NCI-H2107 treated with DMSO at 0.1 percent for 48 hours (cell line): ENCODE results near the gene CRB1.

ENCODE experiments used
- DNase-seq: peaks from one replicate; lab custom pipeline; 2025; ENCODE audit not compliant: unreplicated experiment; lab: John Stamatoyannopoulos, UW

Gene CRB1

DNA sequence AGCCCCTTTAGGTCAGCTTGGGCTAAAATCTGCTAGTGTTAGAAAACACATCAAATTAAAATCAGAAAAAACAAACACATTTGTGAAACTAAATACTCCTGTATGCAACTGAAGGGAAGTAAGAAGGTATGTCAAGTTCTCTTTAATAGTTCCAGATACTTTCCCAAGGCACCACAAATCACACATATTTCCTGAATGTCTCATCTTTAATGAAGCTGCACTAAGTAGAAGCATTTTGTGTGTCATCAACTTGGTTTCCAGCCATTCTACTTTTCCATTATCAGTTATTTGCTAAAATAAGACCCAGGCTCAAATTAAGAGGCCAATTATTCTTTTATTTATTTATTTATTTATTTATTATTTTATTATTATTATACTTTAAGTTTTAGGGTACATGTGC is 34.7 kb downstream of the CRB1 start:
- no peak for DNase-seq

GRCh38 chr1:197303463-197303862 is 35.4 kb downstream of the CRB1 start:
- no peak for DNase-seq

- no peak for DNase-seq
These were observed 36.7 kb downstream of the CRB1 start for GRCh38 chr1:197304638-197305200.

GRCh38 chr1:197305925-197306324 is 37.9 kb downstream of the CRB1 start:
- DNase-seq = no peak

DNA sequence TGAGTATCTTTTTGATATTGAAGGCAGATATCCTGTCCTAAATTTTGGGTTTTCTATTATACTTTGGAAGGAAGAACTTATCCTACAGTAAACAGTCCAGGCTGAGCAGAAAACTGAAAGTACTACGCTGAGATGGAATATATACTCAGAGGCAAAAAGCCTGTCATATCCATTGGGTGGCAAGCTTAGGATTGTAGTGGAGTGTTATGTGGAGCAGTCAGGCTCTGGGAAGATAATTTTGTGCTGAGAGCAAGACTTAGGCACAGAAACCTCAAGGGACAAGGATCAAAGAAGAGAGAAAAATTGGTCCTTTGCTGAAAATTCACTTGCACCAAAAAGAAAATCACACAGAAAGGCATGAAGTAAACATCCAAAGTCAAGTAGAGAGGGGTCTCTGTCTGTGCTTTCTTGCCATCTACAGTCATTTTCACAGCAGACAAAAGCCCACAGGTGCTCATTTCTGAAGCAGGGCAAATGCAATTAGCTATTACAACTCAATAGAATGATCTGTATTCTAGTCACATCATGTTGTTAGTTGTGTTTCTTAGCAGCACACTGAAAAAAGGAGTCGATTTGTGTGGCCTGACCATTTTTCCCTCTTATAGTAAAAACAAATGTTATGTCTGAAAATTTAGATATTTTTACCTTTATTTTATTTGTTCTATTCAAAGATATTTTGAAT is 38.5 kb downstream of the CRB1 start:
- DNase-seq = no peak

- no peak for DNase-seq
These were observed 39.1 kb downstream of the CRB1 start for GRCh38 chr1:197307136-197307535.

GRCh38 chr1:197307551-197307950 is 39.5 kb downstream of the CRB1 start:
- no peak for DNase-seq

- no peak for DNase-seq
These were observed 43.0 kb downstream of the CRB1 start for GRCh38 chr1:197311081-197311480.

DNA sequence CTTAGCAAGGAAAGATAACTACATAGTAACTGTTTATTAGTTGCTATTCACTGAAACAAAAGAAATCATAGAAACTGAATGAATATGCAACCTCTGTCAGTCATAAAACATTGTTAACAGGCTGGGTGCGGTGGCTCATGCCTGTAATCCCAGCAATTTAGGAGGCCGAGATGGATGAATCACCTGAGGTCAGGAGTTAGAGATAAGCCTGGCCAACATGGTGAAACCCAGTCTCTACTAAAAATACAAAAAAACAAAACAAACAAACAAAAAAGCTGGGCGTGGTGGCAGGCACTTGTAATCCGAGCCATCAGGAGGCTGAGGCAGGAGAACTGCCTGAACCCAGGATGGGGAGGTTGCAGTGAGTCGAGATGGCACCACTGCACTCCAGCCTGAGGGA is 44.1 kb downstream of the CRB1 start:
- DNase-seq = no peak

DNA sequence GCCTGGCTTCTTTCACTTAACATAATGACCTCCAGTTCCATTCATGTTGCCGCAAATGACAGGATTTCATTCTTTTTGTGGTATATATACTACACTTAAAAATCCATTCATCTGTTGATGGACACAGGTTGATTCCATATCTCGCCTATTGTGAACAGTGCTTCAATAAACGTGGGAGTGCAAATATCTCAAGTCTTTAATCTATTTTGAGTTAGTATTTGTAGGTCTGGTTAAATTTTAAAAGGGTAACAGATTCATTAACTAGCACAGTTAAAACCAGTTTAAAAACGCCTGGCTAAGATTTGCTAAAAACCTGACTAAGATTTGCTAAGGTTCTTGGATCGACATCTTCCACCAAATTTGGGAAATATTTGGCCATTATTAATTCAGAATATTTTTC is 45.7 kb downstream of the CRB1 start:
- DNase-seq = no peak

DNA sequence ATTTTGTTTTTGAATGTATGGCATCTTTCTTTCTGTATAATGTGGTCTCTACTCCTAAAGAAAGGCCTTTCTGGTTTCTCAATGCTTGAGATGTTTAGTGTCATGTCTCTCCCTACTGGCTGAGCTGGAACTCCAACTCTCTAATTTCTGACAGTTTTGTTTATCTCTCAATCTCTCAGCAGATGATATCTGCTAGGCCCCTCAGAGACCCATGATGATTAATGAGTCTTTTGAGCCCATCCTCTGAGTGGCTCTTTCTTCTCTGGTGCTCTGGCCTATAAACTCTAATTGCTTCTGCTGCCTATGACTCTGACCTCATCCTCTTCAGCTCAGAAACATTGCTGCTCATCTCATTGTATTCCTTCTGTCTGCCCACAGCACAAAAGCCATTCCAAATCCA is 46.6 kb downstream of the CRB1 start:
- no peak for DNase-seq

DNA sequence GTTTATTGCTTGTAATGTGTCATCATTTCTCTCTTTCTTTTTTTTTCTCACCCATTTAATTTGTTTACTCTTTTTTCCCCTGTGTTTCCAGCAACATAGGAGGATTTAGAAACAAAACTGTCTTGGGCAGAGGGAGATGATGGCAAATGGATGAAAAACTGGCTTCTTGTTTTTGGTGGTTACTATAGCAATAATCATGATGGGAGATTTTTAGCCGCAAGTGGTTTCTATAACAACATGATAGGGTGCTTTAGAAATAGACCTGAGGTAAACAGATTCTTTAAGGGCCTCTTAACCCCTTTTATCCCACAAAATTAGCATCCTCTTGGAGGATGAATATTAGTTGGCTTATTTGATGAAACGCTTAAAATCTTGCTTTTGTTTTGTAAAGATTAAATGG is 51.6 kb downstream of the CRB1 start:
- peak; percentile 18 for DNase-seq

DNA sequence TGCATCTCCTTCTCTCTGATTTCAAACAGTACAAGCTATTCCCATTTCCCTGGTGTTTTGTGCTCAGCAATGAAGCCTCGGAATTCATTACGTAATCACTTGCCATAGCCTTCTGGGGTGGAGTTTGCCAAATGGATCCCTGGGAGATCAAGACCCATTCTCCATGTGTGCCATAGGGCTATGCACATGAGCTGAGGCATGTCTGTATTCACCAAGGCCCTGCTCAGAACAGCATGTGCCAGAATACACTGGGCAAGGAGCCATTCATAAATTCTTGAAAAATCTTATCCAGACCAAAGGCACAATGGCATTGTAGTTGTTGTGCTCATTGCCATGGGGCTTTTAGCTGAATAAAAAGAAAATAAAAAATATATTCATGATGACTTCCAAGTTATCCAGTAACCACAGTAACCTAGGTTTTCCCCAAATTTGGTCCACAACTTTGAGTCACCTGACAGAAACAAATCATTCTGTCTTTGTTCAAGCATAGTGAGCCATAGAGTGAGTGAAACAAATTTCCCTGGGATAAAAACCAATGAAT is 53.0 kb downstream of the CRB1 start:
- DNase-seq = no peak

- DNase-seq = no peak
These were observed 53.8 kb downstream of the CRB1 start for GRCh38 chr1:197321811-197322210.

DNA sequence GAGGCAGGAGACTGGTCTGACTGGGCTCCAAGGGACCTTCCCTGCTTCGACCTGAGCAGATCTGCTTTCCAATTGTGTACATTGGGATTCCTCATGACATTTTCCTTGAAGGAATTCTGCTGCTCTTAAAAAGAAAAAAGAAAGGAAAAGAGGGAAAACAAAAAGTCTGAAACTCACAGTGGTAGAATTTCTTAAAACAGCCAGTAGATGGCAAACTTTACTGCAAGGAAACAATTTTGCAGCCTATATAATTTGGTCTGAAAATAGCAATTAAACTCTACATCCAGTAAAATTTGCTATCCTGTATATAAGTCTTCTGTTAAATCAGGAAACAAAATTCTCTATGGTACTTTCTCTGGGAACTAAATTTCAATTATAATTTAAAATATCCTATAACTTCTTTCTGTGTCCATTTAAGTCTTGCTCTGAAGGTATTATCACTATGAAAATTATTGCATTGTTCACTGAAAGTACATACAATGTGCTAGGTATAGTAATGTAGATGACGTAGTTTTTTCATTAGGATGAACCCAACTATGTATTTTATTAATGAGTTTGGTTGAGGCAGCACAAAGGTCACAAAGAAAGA is 59.8 kb downstream of the CRB1 start:
- DNase-seq = peak; percentile 22

DNA sequence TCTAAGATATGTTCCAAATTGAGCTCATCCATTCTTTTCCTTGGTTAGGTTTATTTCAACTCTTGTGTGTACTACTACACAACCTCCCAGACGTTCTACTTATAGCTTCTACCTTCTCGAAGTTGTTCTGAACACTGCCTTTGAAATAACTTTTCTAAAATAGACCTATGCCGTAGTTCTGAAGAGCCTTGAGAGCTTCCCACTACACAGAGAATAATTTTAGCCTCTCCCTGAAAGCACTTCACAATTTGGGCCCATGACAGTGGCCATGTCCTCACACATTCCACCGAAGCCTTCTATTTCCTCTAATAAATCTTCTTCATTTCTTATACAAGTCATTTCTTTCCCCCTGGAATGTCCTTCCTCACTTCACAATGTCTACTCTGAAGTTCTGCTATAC is 62.2 kb downstream of the CRB1 start:
- no peak for DNase-seq

GRCh38 chr1:197331565-197331964 is 63.5 kb downstream of the CRB1 start:
- no peak for DNase-seq

GRCh38 chr1:197333041-197333440 is 65.0 kb downstream of the CRB1 start:
- DNase-seq = no peak

GRCh38 chr1:197336571-197336970 is 68.5 kb downstream of the CRB1 start:
- DNase-seq = no peak

GRCh38 chr1:197339106-197340060 is 71.3 kb downstream of the CRB1 start:
- no peak for DNase-seq

DNA sequence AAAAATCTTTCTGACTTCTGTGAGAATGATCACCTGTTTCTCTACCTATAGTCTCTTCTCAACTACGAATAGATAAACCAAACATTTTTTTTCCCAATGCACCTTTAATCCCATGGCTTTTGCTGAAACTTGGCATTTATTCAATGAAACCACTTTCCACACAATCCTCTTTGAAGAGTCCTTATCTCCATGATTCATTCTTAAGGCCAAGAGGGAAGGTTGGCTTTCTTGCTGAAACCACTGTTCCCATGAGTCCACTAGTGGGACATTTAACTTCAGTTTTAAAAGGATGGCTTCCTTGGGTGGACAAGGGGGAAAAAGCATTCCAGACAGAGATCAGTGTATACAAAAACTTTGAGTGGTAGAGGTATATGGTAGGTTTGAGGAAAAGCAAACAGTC is 73.6 kb downstream of the CRB1 start:
- no peak for DNase-seq
